ENCODE measurements around the gene EEF2.

EEF2 gene

DNA sequence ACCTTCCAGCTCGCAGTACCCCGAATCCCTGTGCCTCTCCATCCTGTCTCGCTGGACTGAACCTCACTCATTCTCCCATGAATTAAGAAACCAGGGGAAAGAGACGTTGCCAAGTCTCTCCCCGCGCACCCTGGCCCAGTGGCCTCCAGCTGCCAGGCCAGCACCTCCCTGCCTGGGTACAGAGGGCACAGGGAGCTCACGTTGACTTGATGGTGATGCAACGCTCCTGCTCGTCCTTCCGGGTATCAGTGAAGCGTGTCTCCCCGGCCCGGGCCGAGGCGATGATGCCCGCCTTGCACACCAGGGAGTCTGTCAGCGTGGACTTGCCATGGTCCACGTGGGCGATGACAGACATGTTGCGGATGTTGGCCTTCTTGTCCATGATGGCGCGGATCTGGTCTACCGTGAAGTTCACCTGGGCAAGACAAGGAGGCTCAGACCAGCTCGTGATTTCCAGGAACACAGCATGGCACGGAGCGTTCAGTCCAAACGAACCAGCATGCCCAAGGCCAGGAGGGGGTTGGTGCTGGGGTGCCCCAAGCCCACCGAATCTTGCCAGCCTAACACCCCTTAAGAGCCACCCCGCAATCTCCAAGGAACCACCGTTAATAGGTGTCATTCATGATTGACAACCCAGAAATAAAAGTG lies 1.2 kb downstream of the EEF2 start:
- TF ChIP-seq, protein P1, sequence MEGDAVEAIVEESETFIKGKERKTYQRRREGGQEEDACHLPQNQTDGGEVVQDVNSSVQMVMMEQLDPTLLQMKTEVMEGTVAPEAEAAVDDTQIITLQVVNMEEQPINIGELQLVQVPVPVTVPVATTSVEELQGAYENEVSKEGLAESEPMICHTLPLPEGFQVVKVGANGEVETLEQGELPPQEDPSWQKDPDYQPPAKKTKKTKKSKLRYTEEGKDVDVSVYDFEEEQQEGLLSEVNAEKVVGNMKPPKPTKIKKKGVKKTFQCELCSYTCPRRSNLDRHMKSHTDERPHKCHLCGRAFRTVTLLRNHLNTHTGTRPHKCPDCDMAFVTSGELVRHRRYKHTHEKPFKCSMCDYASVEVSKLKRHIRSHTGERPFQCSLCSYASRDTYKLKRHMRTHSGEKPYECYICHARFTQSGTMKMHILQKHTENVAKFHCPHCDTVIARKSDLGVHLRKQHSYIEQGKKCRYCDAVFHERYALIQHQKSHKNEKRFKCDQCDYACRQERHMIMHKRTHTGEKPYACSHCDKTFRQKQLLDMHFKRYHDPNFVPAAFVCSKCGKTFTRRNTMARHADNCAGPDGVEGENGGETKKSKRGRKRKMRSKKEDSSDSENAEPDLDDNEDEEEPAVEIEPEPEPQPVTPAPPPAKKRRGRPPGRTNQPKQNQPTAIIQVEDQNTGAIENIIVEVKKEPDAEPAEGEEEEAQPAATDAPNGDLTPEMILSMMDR (conservative IDR thresholded peaks at IDR 0.05; ENCODE audit: low read length): no peak
- no peak for TF ChIP-seq EZH2phosphoT487 (IDR thresholded peaks at IDR 0.05; ENCODE audit: borderline replicate concordance)
- Histone ChIP-seq H3K4me1 (ENCODE audit: insufficient read depth, low read length, poor library complexity, severe bottlenecking) (peaks cover 46% of the 10 kb centered on the region), H3K9ac (ENCODE audit: low read depth, low read length, poor library complexity, severe bottlenecking) (peak overlapping the region; percentile 98), H3K27me3 (ENCODE audit: insufficient read depth, low read length, poor library complexity, severe bottlenecking) (peaks cover 9% of the 10 kb centered on the region), H3K4me2 (ENCODE audit: low read depth, low read length, poor library complexity, severe bottlenecking) (peak overlapping the region; percentile 96), H2AFZ (ENCODE audit: low read length) (no peak overlapping the region), H3K4me3 (ENCODE audit: low read length, poor library complexity, severe bottlenecking) (peak overlapping the region; percentile 98), H3K36me3 (ENCODE audit: insufficient read depth, low read length) (peaks cover 56% of the 10 kb centered on the region), H4K20me1 (ENCODE audit: insufficient read depth, low read length, poor library complexity, severe bottlenecking) (peaks cover 62% of the 10 kb centered on the region), H3F3A (ENCODE audit: low read depth) (no peaks in the 10 kb centered on the region; the same call in 1 of the 2 replicates), H3K79me2 (ENCODE audit: insufficient read depth, low read length) (peaks cover 67% of the 10 kb centered on the region), H3K9me3 (ENCODE audit: insufficient read depth, low read depth, low read length) (no peaks in the 10 kb centered on the region), H3K9me2 (replicated peaks; ENCODE audit: low read depth, low read length) (no peaks in the 10 kb centered on the region)

DNA sequence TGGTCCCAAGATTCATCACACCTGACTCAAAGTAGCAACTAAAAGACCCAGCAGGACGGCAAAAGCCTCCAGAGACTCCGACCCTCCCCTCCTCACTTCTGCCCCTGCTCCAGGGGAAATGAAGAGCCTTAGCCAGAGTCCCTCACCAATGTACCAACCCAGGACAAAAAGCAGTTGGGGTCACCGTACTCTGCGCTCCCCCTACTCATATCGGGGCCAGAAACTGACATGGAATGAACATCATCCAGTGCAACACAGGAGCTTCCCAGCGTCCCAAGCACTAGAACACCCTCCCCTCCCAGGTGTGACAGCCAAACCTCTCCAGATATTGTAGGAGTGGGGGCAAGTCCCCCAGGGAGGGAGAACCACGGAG lies 1.7 kb downstream of the EEF2 start:
- Histone ChIP-seq H4K20me1 (ENCODE audit: insufficient read depth, low read length, poor library complexity, severe bottlenecking) (peaks cover 66% of the 10 kb centered on the region), H3K79me2 (ENCODE audit: insufficient read depth, low read length) (peaks cover 69% of the 10 kb centered on the region)

DNA sequence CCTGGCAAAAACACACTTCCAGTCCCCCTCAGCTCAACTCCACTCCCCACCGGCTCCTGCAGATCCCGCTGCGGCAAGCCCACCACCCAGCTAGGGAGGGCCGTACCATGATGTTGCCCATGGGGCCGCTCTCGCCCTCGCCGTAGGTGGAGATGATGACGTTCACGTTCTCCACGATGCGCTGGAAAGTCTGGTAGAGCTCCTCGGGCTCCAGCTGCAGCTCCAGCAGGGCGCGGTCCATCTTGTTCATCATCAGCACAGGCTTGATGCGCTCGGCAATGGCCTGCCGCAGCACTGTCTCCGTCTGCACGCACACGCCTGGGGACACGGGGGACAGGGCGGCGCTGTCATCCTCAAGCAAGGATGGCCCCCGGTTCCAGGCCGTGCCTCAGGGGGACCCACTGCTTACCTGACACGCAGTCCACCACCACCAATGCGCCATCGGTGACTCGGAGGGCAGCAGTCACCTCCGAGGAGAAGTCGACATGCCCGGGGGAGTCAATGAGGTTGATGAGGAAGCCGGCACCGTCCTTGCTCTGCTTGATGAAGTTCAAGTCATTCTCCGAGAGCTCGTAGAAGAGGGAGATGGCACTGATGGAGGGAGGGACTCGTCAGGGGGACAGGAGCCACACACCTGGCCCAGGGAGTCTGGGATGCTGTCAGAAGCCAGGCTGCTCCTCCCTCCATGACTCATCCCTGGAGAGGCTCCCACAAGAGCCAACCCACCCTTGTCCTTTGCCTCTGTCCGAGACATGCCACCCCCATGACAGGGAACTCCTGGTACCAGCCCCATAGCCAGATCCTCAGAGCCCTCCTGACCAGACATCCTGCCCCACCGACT lies 2.3 kb downstream of the EEF2 start:
- TF ChIP-seq EZH2phosphoT487 (IDR thresholded peaks at IDR 0.05; ENCODE audit: borderline replicate concordance): no peak
- TF ChIP-seq, protein P1 (conservative IDR thresholded peaks at IDR 0.05; ENCODE audit: low read length): no peak
- Histone ChIP-seq H2AFZ (ENCODE audit: low read length) (no peak overlapping the region), H3K4me1 (ENCODE audit: insufficient read depth, low read length, poor library complexity, severe bottlenecking) (peaks cover 46% of the 10 kb centered on the region), H3K36me3 (ENCODE audit: insufficient read depth, low read length) (peaks cover 65% of the 10 kb centered on the region), H3K4me2 (ENCODE audit: low read depth, low read length, poor library complexity, severe bottlenecking) (peak overlapping the region; percentile 96), H3K9ac (ENCODE audit: low read depth, low read length, poor library complexity, severe bottlenecking) (peak overlapping the region; percentile 98), H3K9me2 (replicated peaks; ENCODE audit: low read depth, low read length) (no peaks in the 10 kb centered on the region), H3K27me3 (ENCODE audit: insufficient read depth, low read length, poor library complexity, severe bottlenecking) (peaks cover 9% of the 10 kb centered on the region), H4K20me1 (ENCODE audit: insufficient read depth, low read length, poor library complexity, severe bottlenecking) (peaks cover 72% of the 10 kb centered on the region), H3F3A (ENCODE audit: low read depth) (no peaks in the 10 kb centered on the region; the same call in 1 of the 2 replicates), H3K9me3 (ENCODE audit: insufficient read depth, low read depth, low read length) (no peaks in the 10 kb centered on the region), H3K79me2 (ENCODE audit: insufficient read depth, low read length) (peaks cover 75% of the 10 kb centered on the region), H3K4me3 (ENCODE audit: low read length, poor library complexity, severe bottlenecking) (peak overlapping the region; percentile 98)

More for the DNA sequence above, 1.7 kb downstream of the EEF2 start:
- TF ChIP-seq, protein P1 (conservative IDR thresholded peaks at IDR 0.05; ENCODE audit: low read length): no peak
- no peak for TF ChIP-seq EZH2phosphoT487 (IDR thresholded peaks at IDR 0.05; ENCODE audit: borderline replicate concordance)
- Histone ChIP-seq H3K4me2 (ENCODE audit: low read depth, low read length, poor library complexity, severe bottlenecking) (peak overlapping the region; percentile 96), H3K9me2 (replicated peaks; ENCODE audit: low read depth, low read length) (no peaks in the 10 kb centered on the region), H3K27me3 (ENCODE audit: insufficient read depth, low read length, poor library complexity, severe bottlenecking) (peaks cover 9% of the 10 kb centered on the region), H3F3A (ENCODE audit: low read depth) (no peaks in the 10 kb centered on the region; the same call in 1 of the 2 replicates), H3K9me3 (ENCODE audit: insufficient read depth, low read depth, low read length) (no peaks in the 10 kb centered on the region), H3K4me1 (ENCODE audit: insufficient read depth, low read length, poor library complexity, severe bottlenecking) (peaks cover 46% of the 10 kb centered on the region), H3K9ac (ENCODE audit: low read depth, low read length, poor library complexity, severe bottlenecking) (peak overlapping the region; percentile 98), H3K4me3 (ENCODE audit: low read length, poor library complexity, severe bottlenecking) (peak overlapping the region; percentile 98), H3K36me3 (ENCODE audit: insufficient read depth, low read length) (peaks cover 59% of the 10 kb centered on the region), H2AFZ (ENCODE audit: low read length) (no peak overlapping the region)

Data from Loucy (cell line).